Activated naive CD4-positive, alpha-beta T cell treated with anti-CD3 and anti-CD28 coated beads, Interleukin-2, amount 50 U/mL, for 16 hours (primary cell): ENCODE measurements around the gene KCNJ12.
"Not testable (repeated sequence)": the region's sequence is repeated elsewhere in the genome, so short reads cannot be mapped to it uniquely, and the experiment has no call there.

Experiments
- DNase-seq: peaks from one replicate; pipeline ENCODE4 v3.0.0-alpha.2; 2020

The KCNJ12 gene

DNA sequence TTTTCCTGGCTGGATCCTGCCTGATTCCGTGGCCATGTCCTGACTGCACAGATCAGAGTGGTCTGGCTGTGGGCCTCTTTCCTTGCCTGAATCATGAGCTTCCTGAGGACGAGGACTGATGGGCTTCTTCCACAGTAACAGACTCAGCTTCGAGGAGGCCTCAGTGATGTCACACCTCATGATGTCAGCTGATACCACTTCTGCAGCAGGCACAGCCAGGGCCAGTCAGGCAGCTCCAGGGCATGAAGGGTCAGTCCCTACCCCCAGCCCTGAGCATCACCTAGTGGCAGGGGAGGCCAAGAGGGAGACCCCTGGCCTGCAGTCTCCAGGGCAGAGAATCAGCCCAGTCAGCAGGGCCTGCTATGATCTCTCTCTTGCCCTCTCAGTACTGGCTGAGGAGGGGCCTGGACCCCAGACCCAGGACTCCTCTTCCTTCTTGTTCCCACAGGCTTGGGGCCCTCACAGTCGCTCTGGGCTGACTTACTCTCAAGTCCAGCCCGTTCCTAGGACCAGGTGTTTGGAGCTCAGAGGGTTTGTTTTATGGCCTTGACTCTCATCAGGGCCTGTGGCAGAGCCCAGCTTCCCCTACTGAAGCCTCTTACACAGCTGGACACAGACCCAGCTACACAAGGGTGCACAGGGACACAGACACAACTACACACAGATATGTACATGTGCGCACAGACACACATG lies 26.7 kb upstream of the KCNJ12 start:
- not testable (repeated sequence) for DNase-seq

GRCh38 chr17:21350495-21350894 lies 25.7 kb upstream of the KCNJ12 start:
- DNase-seq, result not testable (repeated sequence)

DNA sequence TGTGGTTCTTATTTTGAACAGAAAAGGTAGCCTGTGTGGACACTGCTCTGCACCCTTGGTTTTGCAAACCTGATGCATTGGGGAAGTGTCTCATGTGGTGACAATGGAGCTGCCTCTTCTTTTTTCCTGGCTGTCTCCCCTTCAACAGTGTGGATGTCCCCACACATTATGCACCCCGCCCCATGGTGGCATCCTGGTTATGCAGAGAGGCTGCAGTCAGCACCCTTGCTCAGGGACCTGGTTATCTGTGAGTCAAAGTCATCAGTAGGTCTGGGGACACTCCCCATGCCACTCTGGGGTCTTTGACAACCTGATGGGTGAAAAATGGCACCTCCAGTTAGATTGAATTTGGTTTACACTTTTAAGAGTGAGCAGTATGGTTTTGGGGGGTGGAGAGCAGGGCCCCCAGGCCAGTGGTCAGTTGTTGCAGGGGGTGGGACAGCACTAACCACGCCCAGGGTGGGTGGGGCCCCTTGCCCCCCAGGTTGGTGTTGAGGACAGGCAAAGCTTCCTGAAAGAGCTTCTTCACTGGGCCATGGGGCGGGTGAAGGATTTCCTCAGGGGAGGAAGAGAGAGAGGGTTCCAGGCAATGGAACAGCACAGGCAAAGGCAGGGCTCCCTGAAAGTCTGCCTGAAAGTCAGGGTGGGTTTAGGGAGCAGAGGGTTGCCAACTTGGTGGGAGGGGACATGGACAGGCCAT lies 24.6 kb upstream of the KCNJ12 start:
- DNase-seq, result no peak

DNA sequence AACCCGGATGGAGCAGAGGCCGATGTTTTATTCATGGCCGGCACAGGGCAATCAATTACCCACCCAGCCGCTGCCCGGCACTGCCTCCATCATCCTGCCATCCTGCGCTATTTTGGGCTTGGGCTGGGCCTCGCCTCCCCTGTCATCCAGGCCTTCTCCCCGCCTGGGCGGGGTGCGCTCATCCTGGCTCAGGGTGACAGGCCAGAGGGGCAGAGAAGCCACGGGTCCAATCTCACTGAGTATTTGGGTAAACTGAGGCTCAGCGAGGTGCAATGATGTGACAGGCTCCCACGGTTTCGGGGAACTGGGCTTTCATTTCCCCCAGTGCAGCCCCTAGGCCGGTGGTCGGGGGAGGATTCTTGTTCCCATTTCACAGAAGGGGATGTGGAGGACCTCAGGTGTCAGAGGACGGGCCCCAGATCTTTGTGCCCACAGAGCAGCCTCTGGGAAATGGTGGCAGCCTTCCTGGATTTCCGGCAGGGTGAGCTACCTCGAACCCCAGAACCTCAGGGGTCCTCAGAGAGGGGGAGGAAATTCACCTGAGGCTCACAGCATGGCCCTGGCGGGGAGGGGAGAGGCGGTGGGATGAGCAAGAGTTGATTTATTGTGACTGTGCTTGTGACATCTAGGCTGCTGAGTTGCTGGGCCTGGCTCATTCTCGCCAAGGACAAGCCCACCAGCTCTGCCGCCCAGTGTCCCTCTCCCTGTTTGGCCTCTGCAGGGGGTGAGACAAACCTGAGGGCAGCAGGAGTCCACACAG lies 23.8 kb upstream of the KCNJ12 start:
- no peak for DNase-seq

GRCh38 chr17:21352981-21353265 lies 23.2 kb upstream of the KCNJ12 start:
- DNase-seq, result no peak

GRCh38 chr17:21353326-21354010 lies 22.7 kb upstream of the KCNJ12 start:
- DNase-seq, result no peak

- DNase-seq, result no peak
Measured at GRCh38 chr17:21354796-21355385, 21.3 kb upstream of the KCNJ12 start.

DNA sequence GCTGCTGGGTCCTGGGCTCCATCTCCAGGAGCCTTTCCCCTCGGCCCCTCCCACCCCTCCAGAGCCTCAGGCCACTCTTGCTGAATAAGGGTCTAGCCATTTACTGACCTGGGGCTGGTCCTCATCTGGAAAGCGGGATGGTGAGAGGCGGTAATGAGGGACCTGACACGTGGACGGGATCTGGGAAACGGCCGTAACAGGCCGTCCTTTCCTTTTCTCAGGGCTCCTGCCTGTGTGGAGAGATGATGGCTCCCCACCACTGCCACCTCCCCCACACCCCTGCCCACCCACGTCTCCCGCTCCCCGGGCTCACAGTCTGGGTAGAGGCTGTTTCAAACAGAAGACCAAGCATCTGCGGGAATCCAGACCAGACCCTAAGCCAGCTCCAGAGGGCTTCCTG lies 20.6 kb upstream of the KCNJ12 start:
- DNase-seq, result peak; percentile 3

DNA sequence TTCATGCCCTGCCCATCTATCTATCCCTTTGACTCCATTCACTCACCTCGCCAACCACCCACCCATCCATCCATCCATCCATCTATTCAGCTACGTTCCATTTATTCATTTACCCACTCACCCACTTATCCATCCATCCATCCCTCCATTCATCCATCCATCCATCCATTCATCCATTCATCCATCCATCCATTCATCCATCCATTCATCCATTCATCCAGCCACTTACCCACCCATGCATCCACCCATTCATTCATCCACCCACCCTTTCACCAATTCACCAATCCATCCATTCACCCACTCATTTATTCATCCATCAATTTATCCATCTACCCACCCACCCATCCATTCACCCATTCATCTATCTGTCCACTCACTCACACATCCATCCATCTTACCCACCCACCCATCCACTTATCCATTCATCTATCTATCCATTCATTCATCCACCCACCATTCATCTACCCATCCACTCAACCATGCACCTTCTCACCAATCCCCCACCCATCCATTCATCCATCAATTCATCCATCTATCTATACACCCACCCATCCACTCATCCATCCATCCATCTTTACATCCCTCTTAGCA lies 19.5 kb upstream of the KCNJ12 start:
- DNase-seq, result no peak

DNA sequence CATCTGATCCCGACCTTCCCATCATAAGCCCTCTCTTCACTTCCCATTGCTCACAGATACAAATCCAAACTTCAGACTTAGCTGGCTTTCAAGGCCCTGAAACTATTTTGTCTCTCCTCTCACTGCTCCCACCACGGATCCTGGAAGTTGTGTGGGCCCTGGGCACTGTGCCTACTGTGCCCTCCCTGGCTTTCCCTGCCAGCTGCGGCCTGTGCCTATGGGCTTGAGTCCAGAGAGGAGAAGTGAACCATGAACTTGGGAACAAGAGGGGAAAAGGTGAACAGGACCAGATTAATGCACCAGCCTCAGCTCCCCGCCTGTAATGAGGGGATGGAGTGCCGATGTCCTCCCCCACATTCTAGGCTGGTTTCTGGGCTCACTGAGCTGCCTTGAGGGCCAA lies 18.9 kb upstream of the KCNJ12 start:
- no peak for DNase-seq

GRCh38 chr17:21357696-21358656 lies 18.2 kb upstream of the KCNJ12 start:
- DNase-seq, result no peak

DNA sequence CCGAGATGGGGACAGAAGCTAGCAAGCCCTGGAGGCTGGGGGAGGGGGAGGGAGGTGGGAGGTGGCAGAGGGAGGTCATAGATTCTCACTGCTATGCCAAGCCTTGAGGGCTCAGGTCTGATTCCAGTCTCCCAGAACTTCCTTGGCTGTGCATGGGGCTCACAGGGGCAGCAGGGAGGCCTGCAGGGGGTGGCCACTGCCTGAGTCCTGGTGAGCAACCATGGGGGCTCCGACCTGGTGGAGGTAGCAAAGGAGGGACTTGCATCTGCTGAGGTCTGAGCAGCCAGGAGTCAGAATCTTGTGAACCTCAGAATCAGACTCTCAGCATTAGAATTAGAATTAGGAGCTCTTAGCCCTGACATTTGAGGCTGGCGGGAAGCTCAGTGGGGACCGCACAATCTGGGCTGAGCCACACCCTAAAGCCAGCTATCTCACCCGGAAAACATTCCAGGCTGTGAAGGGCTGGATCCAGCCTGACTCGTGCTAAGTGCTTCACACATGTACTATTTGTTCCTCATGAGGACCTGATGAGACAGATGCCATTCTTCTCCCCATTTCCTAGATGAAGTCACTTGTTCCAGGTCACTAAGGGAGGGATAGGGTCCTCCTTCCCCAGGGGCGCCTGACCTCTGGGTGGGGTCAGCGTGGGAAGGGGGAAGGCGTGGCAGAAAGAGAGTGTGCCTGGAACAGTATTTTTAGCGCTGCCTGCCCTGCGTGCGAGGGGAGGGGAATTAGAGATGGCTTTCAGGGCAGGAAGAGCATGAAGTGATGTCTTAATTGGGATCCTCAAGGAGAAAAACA lies 17.3 kb upstream of the KCNJ12 start:
- DNase-seq, result no peak

- DNase-seq, result no peak
Measured at GRCh38 chr17:21359483-21359840, 16.7 kb upstream of the KCNJ12 start.

DNA sequence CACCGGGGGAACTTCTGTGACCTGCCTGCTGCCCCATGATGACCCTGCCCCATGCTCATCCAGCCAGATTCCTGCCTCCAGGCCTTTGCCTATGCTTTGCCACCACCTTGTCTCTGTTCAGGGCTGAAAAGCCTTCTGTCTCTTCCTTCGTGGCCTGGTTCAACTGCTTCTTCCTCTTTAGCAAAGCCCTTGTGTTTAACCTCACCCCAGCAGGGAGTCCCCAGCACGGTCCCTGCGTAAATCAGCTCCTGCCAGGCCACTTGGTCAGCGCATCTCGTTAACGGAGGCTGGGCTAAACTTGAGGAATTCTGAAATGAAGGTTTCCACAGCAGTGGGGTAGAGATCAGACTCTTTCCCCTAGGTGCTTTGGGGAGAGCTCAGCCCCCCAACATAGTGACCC lies 16.1 kb upstream of the KCNJ12 start:
- no peak for DNase-seq

DNA sequence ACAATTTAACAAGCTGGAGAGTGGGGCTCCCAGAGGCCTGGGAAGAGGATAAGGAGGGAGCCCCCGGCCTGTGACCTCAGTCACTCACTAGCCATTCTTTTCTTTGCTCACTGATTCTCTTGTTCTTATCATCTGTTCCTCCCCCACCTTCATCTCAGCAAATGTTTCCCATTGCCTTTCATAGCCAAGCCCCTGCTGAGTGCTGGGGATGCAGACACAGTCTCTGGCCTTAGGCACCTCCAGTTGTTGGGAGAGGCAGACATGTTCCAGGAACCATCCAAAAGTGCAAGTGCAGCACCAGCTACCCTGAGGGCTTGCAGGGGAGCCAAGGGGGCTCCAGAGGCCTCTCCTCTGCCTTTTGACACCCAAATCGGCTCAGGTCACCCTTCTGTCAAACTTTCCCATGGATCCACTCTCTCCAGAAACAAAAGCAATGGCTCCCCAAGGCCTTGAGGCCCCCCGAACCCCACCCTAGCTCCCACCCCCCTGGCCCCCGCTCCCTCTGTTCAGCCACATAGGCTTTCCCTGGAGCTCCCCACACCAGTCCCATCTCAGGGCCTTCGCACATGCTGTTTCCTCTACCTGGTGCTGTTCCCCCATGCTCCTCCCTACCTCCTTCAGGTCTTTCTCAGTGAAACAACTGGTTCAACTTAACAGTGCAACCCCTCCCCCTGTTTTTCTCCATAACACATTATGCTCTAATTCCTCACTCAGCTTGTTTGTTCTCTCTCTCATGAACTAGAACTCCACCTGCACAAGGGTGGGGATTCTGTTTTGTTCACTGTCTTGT lies 14.9 kb upstream of the KCNJ12 start:
- no peak for DNase-seq

DNA sequence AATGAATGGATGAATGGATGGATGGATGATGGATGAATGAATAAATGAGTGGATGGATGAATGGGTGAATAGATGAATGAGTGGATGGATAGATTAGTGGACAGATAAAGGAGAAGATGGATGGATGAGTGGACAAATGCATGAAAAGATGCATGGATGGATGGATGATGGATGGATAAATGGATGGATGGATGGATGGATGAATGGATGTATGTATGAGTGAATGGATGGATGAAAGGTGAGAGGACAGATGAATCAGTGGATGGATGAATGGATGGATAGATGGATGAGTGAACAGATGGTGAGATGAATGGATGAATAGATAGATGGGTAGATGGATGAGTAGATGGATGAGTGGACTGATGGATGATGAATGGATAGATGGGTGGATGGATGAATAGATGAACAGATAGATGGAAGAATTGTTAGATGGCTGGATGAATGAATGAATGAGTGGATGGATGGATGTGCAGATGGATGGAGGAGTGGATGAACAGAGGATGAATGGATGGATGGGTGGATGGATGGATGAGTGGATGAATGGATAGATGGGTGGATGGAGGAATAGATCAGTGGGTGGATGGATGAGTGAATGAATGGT lies 13.7 kb upstream of the KCNJ12 start:
- no peak for DNase-seq

DNA sequence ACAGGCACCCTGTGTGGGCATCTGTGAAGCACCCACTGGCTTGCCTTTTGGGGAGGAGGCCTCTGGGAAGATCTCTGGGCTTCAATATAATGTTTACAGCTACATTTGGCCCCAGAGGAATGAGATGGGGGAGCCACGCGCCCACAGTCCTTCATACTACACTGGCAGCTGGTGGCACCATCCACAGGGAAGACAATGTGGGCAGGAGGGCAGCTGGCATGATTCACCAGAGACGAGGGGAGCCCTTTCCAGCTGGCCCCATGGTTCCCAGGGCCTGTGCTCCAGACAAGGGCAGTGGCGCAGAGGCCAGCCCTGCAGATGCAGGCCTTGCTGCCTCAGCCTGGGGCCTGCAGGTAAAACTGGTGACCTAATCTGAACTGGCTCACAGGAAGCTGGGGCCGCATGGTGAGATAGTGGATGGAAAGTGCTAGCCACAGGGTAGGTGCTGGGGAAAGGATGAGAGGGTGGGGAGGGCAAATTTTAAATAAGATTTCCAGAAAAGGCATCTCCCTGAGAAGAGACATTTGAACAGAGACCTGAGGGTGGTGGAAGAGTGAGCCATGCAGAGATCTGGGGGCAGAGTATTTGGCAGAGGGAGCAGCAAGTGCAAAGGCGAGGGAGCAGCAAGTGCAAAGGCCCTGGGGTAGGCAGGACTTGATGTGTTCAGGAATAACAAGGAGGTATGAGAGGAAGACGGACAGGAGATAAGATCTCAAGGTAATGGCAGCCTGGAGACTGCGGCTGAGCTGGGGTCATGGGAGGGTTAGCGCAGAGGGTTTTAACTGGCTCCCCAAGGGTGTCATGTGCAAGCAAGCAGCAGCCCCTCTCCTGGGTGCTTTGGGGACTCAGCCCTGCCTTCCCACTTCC lies 12.1 kb upstream of the KCNJ12 start:
- no peak for DNase-seq

GRCh38 chr17:21365016-21365415 lies 11.1 kb upstream of the KCNJ12 start:
- no peak for DNase-seq
